GM12874 (cell line): Measurements from ENCODE around the gene LRP1B.

ENCODE experiments used
- CTCF ChIP-seq: IDR thresholded peaks from 2 replicates; pipeline ENCODE4 v1.5.1; 2011; ENCODE audit warnings: low read depth, mild to moderate bottlenecking, control low read depth, low read length, moderate library complexity; ENCODE audit not compliant: insufficient read depth

The LRP1B gene

GRCh38 chr2:141630407-141630930 is 500.3 kb downstream of the LRP1B start:
- no peak for TF ChIP-seq CTCF

GRCh38 chr2:141620372-141620771 is 510.4 kb downstream of the LRP1B start:
- no peak for TF ChIP-seq CTCF

- no peak for TF ChIP-seq CTCF
These were observed 512.4 kb downstream of the LRP1B start for GRCh38 chr2:141618457-141618856.

GRCh38 chr2:141611981-141612380 is 518.8 kb downstream of the LRP1B start:
- no peak for TF ChIP-seq CTCF

GRCh38 chr2:141611176-141611571 is 519.6 kb downstream of the LRP1B start:
- no peak for TF ChIP-seq CTCF

GRCh38 chr2:141610564-141611175 is 520.1 kb downstream of the LRP1B start:
- TF ChIP-seq CTCF: no peak

GRCh38 chr2:141605163-141605562 is 525.7 kb downstream of the LRP1B start:
- no peak for TF ChIP-seq CTCF
